GM23248 (cell line): ENCODE measurements around the gene AFAP1. TPM values are rescaled to one million over a fixed set of nuclear protein-coding genes. Genes with fewer than 3 reads are reported as not detected.

Experiments used
- DNase-seq: peaks from one replicate; pipeline ENCODE4 v3.0.0-alpha.2; 2015
- H2AFZ ChIP-seq: fragments of 200-600 bp; sonication (generic); 2 replicates; pipeline ENCODE4 v1.6.1; 2016; ENCODE audit warnings: antibody characterized with exemption
- H3F3A ChIP-seq: fragments of 200-600 bp; sonication (generic); 2 replicates; pipeline ENCODE4 v1.6.1; 2016; ENCODE audit warnings: mild to moderate bottlenecking, antibody characterized with exemption, mixed run types; ENCODE audit not compliant: insufficient read depth
- H3K27ac ChIP-seq: fragments of 200-600 bp; sonication (generic); 2 replicates; pipeline ENCODE4 v1.5.1; 2016; ENCODE audit warnings: mild to moderate bottlenecking
- H3K27me3 ChIP-seq: fragments of 200-600 bp; sonication (generic); replicated peaks from 2 replicates; pipeline ENCODE4 v1.6.1; 2016; ENCODE audit warnings: mild to moderate bottlenecking; ENCODE audit not compliant: insufficient read depth
- H3K36me3 ChIP-seq: fragments of 200-600 bp; sonication (generic); 2 replicates; pipeline ENCODE4 v1.6.1; 2016; ENCODE audit warnings: low read depth, mild to moderate bottlenecking
- H3K4me1 ChIP-seq: fragments of 200-600 bp; sonication (generic); 2 replicates; pipeline ENCODE4 v1.6.1; 2016; ENCODE audit warnings: mild to moderate bottlenecking; ENCODE audit not compliant: insufficient read depth
- H3K4me2 ChIP-seq: fragments of 200-600 bp; sonication (generic); one replicate; pipeline ENCODE4 v1.6.1; 2016; ENCODE audit warnings: mild to moderate bottlenecking; ENCODE audit not compliant: unreplicated experiment
- H3K4me3 ChIP-seq: fragments of 200-600 bp; sonication (generic); 2 replicates; pipeline ENCODE4 v1.5.1; 2016; ENCODE audit warnings: mild to moderate bottlenecking
- H3K79me2 ChIP-seq: fragments of 200-600 bp; sonication (generic); 2 replicates; pipeline ENCODE4 v1.6.1; 2016; ENCODE audit warnings: mild to moderate bottlenecking; ENCODE audit not compliant: insufficient read depth
- H3K9ac ChIP-seq: fragments of 200-600 bp; sonication (generic); 2 replicates; pipeline ENCODE4 v1.6.1; 2016; ENCODE audit warnings: mild to moderate bottlenecking
- H3K9me2 ChIP-seq: fragments of 200-600 bp; sonication (generic); 2 replicates; pipeline ENCODE4 v1.6.1; 2016; ENCODE audit warnings: mixed run types, mild to moderate bottlenecking, moderate library complexity; ENCODE audit not compliant: insufficient read depth
- H3K9me3 ChIP-seq: fragments of 200-600 bp; sonication (generic); one replicate; pipeline ENCODE4 v1.6.1; 2017; ENCODE audit warnings: low read depth
- H4K20me1 ChIP-seq: fragments of 200-600 bp; sonication (generic); 2 replicates; pipeline ENCODE4 v1.6.0; 2016; ENCODE audit not compliant: insufficient read depth
- EZH2 ChIP-seq: fragments of 200-600 bp; sonication (generic); IDR thresholded peaks from 2 replicates; pipeline ENCODE4 v1.6.1; 2018; ENCODE audit warnings: antibody characterized with exemption, mild to moderate bottlenecking; ENCODE audit not compliant: insufficient read depth, poor library complexity, severe bottlenecking
- EZH2phosphoT487 ChIP-seq: fragments of 200-600 bp; sonication (generic); IDR thresholded peaks from 2 replicates; pipeline ENCODE4 v1.6.1; 2018; ENCODE audit warnings: antibody characterized with exemption, moderate library complexity, mild to moderate bottlenecking, low read depth; ENCODE audit not compliant: insufficient read depth
- WGBS, 2 experiments: methylation state at CpG; one replicate each; pipeline ENCODE4 v1.1.6; 2015 to 2017; ENCODE audit warnings: low lambda C conversion rate in 2 of 2, low coverage in 1 of 2; ENCODE audit errors: missing lambda C conversion rate in 2 of 2; 5-methylcytosine and 5-hydroxymethylcytosine counted together
- in situ Hi-C: fragments of 300-500 bp; cut with MboI; formaldehyde crosslinking; loops from 2 replicates; pipeline ENCODE4 v1.15.0; 2020
- polyA plus RNA-seq: library from polyadenylated mRNA; unstranded; fragments of >200 nt; fragmentation: Nextera tagmentation; extraction: Ambion mirVana; gene quantifications from 2 replicates; pipeline ENCODE4 v1.2.1, GENCODE V29; 2016
- total RNA-seq: library from RNA; depleted of rRNA; stranded (reverse); fragments of >200 nt; shearing (Covaris generic); gene quantifications from 2 replicates; pipeline ENCODE4 v1.2.3, GENCODE V29; 2014

AFAP1 gene
- total and polyA plus RNA-seq, 2 experiments from 2014 or later, result 54.4 to 103 TPM

DNA sequence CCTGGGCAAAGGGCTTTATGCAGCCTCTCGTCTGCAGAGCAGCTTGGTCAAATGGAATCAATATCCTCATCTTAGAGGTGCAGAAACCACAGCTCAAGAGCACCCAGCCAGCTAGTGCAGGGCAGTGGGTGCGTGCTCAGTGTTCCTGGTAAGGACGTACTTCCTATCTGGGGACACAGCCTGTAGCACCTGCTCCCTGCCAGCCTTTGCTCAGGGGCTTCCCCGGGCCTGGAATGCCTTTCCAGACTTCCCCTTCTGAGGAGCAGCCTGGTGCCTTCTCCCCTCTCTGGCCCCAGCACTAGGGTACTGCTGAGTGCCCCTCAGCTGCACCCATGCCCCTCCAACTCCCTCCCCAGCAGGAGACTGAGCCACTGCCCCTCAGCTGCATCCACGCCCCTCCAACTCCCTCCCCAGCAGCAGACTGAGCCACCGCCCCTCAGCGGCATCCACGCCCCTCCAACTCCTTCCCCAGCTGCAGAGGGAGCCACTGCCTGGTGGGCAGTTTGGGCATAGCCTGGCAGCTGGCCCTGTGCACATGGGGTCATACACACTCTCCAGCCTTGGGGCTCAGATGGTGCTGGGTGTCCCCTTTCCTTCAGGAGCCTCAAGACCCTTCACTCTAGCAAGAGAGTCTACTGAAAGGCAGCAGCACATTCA is 42.2 kb upstream of the AFAP1 start:
- Histone ChIP-seq H3K4me2 (no peak overlapping the region), H3K9ac (no peak overlapping the region), H4K20me1 (no peaks in the 10 kb centered on the region), H3K9me3 (no peaks in the 10 kb centered on the region), H3K27ac (no peak overlapping the region), H3F3A (0 out of 2 replicates have a peak, but pooled peaks cover 7% of the 10 kb centered on the region), H3K9me2 (no peaks in the 10 kb centered on the region), H2AFZ (no peak overlapping the region), H3K79me2 (0 out of 2 replicates have a peak, but pooled peaks cover under 1% of the 10 kb centered on the region), H3K4me3 (no peak overlapping the region), H3K36me3 (no peaks in the 10 kb centered on the region), H3K4me1 (peaks cover 24% of the 10 kb centered on the region), H3K27me3 (no peaks in the 10 kb centered on the region)
- WGBS, 2 experiments, result 84 to 89% methylated on average over 8 of the region's 8 CpGs
- no peak for TF ChIP-seq EZH2
- TF ChIP-seq EZH2phosphoT487, result no peak
- DNase-seq, result no peak
- in situ Hi-C loops, result loop anchor here (10.0 kb wide), 1 partner anchor 177 kb away; no protein-coding TSS in a partner anchor

DNA sequence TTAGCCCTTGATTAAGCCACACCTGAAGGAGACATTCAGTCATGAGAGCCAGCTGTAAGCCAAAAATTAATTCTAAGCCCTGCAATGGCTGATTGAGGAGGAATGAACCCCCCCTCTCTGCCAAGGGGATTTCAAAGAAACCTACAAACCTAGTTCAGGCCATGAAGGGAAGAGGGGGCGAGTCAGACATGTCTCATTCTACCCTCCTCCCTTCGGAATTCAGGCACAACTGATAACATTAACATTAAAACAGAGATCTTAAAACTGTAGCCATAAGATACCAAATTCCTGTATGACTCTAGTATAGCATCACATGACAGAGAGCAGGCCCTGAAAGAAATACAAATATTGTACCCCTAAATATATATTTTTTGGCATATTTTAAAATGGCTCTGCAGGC is 40.4 kb upstream of the AFAP1 start:
- Histone ChIP-seq H3K4me1 (peaks cover 24% of the 10 kb centered on the region), H3K4me2 (no peak overlapping the region), H3K9me3 (no peaks in the 10 kb centered on the region), H3F3A (0 out of 2 replicates have a peak, but pooled peaks cover 7% of the 10 kb centered on the region), H3K4me3 (no peak overlapping the region), H3K79me2 (no peaks in the 10 kb centered on the region), H4K20me1 (no peaks in the 10 kb centered on the region), H3K9me2 (no peaks in the 10 kb centered on the region), H3K27ac (no peak overlapping the region), H2AFZ (no peak overlapping the region), H3K36me3 (no peaks in the 10 kb centered on the region), H3K27me3 (no peaks in the 10 kb centered on the region), H3K9ac (no peak overlapping the region)
- TF ChIP-seq EZH2, result no peak
- no peak for TF ChIP-seq EZH2phosphoT487
- DNase-seq, result peak; percentile 44
- WGBS, 2 experiments, result 62 to 65% methylated on average over 2 of the region's 2 CpGs
- in situ Hi-C loops, result loop anchor here (10.0 kb wide), 1 partner anchor 175 kb away; no protein-coding TSS in a partner anchor

- TF ChIP-seq EZH2 (no peak), EZH2phosphoT487 (no peak)
- no peaks in the 10 kb centered on the region for H3K36me3 ChIP-seq
- no peak for DNase-seq
- H3K4me2 ChIP-seq, result no peak overlapping the region
- 94 to 99% methylated on average over 4 of the region's 4 CpGs for WGBS, 2 experiments
- no peak overlapping the region for H3K9ac ChIP-seq
- H4K20me1 ChIP-seq, result no peaks in the 10 kb centered on the region
- H3K4me3 ChIP-seq, result no peak overlapping the region
- H3K9me3 ChIP-seq, result no peaks in the 10 kb centered on the region
- in situ Hi-C loops, result no loop called here
- H2AFZ ChIP-seq, result no peak overlapping the region
- no peaks in the 10 kb centered on the region for H3K27me3 ChIP-seq
- no peak overlapping the region for H3K27ac ChIP-seq
- H3K4me1 ChIP-seq, result peaks cover 24% of the 10 kb centered on the region
- 0 out of 2 replicates have a peak, but pooled peaks cover 7% of the 10 kb centered on the region for H3F3A ChIP-seq
- H3K79me2 ChIP-seq, result no peaks in the 10 kb centered on the region
- H3K9me2 ChIP-seq, result no peaks in the 10 kb centered on the region
Observed at GRCh38 chr4:7979652-7979968, 39.9 kb upstream of the AFAP1 start.

GRCh38 chr4:7978907-7979651 is 39.4 kb upstream of the AFAP1 start:
- Histone ChIP-seq H3K9ac (no peak overlapping the region), H3K4me1 (peaks cover 24% of the 10 kb centered on the region), H3F3A (0 out of 2 replicates have a peak, but pooled peaks cover 7% of the 10 kb centered on the region), H3K27me3 (no peaks in the 10 kb centered on the region), H2AFZ (no peak overlapping the region), H3K79me2 (no peaks in the 10 kb centered on the region), H3K9me3 (no peaks in the 10 kb centered on the region), H3K4me2 (no peak overlapping the region), H3K9me2 (no peaks in the 10 kb centered on the region), H3K4me3 (no peak overlapping the region), H4K20me1 (no peaks in the 10 kb centered on the region), H3K27ac (no peak overlapping the region), H3K36me3 (no peaks in the 10 kb centered on the region)
- in situ Hi-C loops, result no loop called here
- no peak for TF ChIP-seq EZH2
- WGBS, 2 experiments, result 84 to 88% methylated on average over 16 to 17 of the region's 17 CpGs
- no peak for DNase-seq
